Loucy (cell line): ENCODE data around the gene THEM5.

Experiments
- EZH2phosphoT487 ChIP-seq: fragments of 200-600 bp; IDR thresholded peaks from 2 replicates; pipeline ENCODE4 v1.6.1; 2018; ENCODE audit warnings: antibody characterized with exemption, mild to moderate bottlenecking, moderate library complexity, borderline replicate concordance
- TF ChIP-seq, protein P1 (sequence below): fragments of 200-600 bp; sonication (generic); conservative IDR thresholded peaks from 2 replicates; pipeline ENCODE4 v1.5.1; 2014; ENCODE audit warnings: mild to moderate bottlenecking, antibody characterized with exemption, low read length

DNA sequence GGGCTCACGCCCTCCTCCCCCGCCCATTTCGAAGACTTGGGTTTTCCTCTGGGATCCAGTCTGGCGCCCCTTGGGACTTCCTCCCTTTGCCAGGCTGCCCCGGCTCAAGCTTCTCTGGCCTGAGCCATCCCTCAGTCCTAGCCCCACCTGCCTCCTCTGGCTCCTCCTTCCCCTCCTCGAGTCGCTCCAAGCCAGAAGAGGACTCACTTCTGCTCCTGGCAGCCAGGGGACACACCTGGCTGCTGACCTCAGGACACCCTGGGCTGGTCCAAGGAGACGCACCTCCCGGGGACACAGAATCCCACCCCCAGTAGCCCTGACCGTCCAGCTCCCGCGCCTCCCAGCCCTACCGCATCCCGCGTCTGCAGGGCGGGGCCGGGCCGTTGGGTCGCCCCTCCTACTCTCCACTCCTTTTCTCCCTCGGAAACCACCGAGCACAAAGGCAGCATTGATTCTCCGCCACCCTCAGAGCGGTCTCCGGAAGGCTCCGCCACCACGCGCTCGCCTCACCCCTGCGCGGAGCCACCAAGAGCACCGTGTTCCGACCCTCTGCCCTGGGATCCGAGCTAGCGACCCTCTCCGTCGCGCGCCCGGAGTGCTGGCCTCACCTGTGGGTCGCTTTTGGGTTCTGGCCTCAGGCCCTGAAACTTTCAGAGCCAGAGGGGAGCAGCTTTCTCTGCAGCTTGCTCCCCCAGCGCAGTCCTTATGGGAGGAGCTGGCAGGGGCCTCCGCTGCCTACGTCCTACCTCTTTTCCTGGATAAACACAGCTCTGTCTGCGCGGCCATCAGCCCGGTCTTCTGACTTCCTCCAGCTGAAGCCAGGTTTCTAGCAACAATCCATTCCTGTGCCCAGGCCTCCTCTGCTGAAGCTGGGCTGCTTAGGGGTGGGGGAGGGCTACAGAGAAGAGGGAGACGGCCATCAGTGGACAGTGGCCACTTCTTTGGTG, 13.8 kb downstream of the THEM5 start, which contains the start of gene C2CD4D:
- TF ChIP-seq, protein P1, sequence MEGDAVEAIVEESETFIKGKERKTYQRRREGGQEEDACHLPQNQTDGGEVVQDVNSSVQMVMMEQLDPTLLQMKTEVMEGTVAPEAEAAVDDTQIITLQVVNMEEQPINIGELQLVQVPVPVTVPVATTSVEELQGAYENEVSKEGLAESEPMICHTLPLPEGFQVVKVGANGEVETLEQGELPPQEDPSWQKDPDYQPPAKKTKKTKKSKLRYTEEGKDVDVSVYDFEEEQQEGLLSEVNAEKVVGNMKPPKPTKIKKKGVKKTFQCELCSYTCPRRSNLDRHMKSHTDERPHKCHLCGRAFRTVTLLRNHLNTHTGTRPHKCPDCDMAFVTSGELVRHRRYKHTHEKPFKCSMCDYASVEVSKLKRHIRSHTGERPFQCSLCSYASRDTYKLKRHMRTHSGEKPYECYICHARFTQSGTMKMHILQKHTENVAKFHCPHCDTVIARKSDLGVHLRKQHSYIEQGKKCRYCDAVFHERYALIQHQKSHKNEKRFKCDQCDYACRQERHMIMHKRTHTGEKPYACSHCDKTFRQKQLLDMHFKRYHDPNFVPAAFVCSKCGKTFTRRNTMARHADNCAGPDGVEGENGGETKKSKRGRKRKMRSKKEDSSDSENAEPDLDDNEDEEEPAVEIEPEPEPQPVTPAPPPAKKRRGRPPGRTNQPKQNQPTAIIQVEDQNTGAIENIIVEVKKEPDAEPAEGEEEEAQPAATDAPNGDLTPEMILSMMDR = no peak
- no peak for TF ChIP-seq EZH2phosphoT487
